Ishikawa (cell line): ENCODE results near the gene TRPV4.

Source experiments
- CEBPB ChIP-seq: IDR thresholded peaks from 2 replicates; pipeline ENCODE4 v1.6.1; 2012
- CREB1 ChIP-seq: IDR thresholded peaks from 2 replicates; pipeline ENCODE4 v1.6.1; 2012; ENCODE audit warnings: low read depth
- EGR1 ChIP-seq: IDR thresholded peaks from 2 replicates; pipeline ENCODE4 v1.6.1; 2012
- EP300 ChIP-seq: IDR thresholded peaks from 2 replicates; pipeline ENCODE4 v1.6.1; 2012; ENCODE audit warnings: borderline replicate concordance
- FOXM1 ChIP-seq: IDR thresholded peaks from 2 replicates; pipeline ENCODE4 v1.6.1; 2012; ENCODE audit warnings: low read depth, borderline replicate concordance
- MAX ChIP-seq: IDR thresholded peaks from 2 replicates; pipeline ENCODE4 v1.6.1; 2012
- NFIC ChIP-seq: IDR thresholded peaks from 2 replicates; pipeline ENCODE4 v1.6.1; 2012
- RAD21 ChIP-seq: IDR thresholded peaks from 2 replicates; pipeline ENCODE4 v1.6.1; 2012; ENCODE audit warnings: low read depth
- REST ChIP-seq: IDR thresholded peaks from 2 replicates; pipeline ENCODE4 v1.6.1; 2012; ENCODE audit warnings: low read depth, mild to moderate bottlenecking
- TAF1 ChIP-seq: IDR thresholded peaks from 2 replicates; pipeline ENCODE4 v1.6.1; 2012; ENCODE audit warnings: low read depth, mild to moderate bottlenecking
- TCF12 ChIP-seq: IDR thresholded peaks from 2 replicates; pipeline ENCODE4 v1.6.1; 2012; ENCODE audit warnings: low read depth
- TEAD4 ChIP-seq: IDR thresholded peaks from 2 replicates; pipeline ENCODE4 v1.6.1; 2012
- USF1 ChIP-seq: IDR thresholded peaks from 2 replicates; pipeline ENCODE4 v1.6.1; 2012
- YY1 ChIP-seq: IDR thresholded peaks from 2 replicates; pipeline ENCODE4 v1.6.1; 2012; ENCODE audit warnings: low read depth
- ZBTB7A ChIP-seq: IDR thresholded peaks from 2 replicates; pipeline ENCODE4 v1.6.1; 2012; ENCODE audit warnings: low read depth

TRPV4 gene

GRCh38 chr12:109808876-109809646 is 24.1 kb downstream of the TRPV4 start:
- TF ChIP-seq TAF1 (no peak), TCF12 (no peak), TEAD4 (no peak), YY1 (no peak), FOXM1 (no peak), ZBTB7A (no peak), RAD21 (no peak), USF1 (no peak), MAX (no peak), CEBPB (no peak), REST (no peak), EGR1 (no peak), NFIC (no peak), EP300 (no peak), CREB1 (no peak)

GRCh38 chr12:109807954-109808643 is 25.1 kb downstream of the TRPV4 start:
- TF ChIP-seq CEBPB: no peak
- no peak for TF ChIP-seq ZBTB7A
- no peak for TF ChIP-seq TEAD4
- TF ChIP-seq USF1: no peak

- TF ChIP-seq EP300: no peak
- no peak for TF ChIP-seq REST
- no peak for TF ChIP-seq ZBTB7A
- TF ChIP-seq TAF1: no peak
- TF ChIP-seq RAD21: peak; percentile 96
- TF ChIP-seq TEAD4: no peak
- TF ChIP-seq FOXM1: no peak
- TF ChIP-seq NFIC: no peak
- TF ChIP-seq CREB1: no peak
- TF ChIP-seq CEBPB: peak; percentile 53; the same call in 1 of the 2 replicates
- no peak for TF ChIP-seq EGR1
- no peak for TF ChIP-seq TCF12
- no peak for TF ChIP-seq MAX
These were observed 28.1 kb downstream of the TRPV4 start for GRCh38 chr12:109804820-109805761.

- TF ChIP-seq RAD21 (no peak), REST (no peak), TEAD4 (no peak), TCF12 (no peak), USF1 (no peak), NFIC (no peak)
These were observed 29.5 kb downstream of the TRPV4 start for GRCh38 chr12:109803678-109804077.
